ENCODE measurements around the gene PPA2.
"Not testable (repeated sequence)": the region's sequence is repeated elsewhere in the genome, so short reads cannot be mapped to it uniquely, and the experiment has no call there.

Gene PPA2

DNA sequence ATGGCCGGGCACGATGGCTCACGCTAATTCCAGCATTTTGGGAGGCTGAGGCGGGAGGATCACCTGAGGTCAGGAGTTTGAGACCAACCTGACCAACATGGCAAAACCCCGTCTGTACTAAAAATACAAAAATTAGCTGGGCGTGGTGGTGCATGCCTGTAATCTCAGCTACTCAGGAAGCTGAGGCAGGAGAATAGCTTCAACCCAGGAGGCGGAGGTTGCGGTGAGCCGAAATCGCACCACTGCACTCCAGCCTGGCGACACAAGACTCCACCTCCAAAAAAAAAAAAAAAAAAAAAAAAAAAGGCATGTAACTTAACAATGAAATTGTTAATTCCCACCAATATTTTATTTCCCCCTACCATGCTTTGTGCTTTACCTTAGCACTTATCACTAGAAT lies 15.3 kb downstream of the PPA2 start:
- DNase-seq, result not testable (repeated sequence)

DNA sequence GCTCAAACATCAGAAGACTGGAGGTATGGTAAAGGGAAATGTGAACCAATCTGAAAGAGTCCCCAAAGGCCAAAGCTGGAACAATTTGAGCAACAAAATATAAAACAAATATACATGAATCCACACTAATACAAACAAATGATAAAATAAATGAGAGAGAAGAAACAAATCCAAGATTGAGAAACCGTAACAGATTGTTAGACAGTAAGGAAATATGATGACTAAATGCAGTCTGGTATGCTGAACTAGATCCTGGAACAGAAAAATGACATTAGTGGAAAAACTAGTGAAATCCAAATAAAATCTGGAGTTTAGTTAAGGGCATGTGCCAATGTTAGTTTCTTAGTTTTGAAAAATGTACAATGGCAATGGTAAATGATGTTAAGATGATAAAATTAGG lies 15.9 kb downstream of the PPA2 start:
- DNase-seq, result no peak

DNA sequence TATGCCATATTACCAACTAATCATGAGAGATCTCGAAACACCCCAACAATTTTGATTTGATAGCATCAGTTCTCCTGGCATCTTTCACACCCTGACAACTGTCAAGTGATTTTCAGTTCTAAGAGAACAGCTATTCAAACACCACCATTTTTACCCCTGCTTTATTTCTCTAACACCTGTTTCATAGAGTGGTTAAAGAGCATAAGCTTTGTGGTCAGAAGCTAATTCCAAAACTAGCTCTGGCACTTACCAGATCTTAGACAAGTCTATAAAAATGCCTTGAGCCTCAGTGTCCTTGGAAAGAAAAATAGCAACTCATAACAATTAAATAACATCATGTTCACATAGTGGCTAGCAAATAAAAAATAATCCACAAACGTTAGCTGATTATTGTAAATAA lies 17.9 kb downstream of the PPA2 start:
- no peak for DNase-seq

DNA sequence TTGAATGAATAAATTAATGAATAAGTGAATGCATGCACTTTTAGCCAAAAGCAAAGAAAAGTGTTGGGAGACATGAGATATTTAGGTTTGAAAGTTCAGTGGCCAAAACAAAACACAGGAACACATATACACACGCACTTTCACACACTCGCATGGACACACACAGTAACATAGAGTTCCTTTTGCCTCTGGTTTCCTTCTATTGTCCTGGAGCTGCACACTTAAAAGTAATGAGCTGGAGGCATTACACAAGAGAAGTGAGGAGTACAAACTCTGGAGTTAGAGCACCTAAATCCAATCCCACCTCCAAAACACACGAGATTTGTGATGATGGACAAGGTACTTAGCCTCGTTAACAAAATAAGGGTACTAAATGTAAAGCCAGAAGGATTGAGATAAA lies 18.7 kb downstream of the PPA2 start:
- no peak for DNase-seq

DNA sequence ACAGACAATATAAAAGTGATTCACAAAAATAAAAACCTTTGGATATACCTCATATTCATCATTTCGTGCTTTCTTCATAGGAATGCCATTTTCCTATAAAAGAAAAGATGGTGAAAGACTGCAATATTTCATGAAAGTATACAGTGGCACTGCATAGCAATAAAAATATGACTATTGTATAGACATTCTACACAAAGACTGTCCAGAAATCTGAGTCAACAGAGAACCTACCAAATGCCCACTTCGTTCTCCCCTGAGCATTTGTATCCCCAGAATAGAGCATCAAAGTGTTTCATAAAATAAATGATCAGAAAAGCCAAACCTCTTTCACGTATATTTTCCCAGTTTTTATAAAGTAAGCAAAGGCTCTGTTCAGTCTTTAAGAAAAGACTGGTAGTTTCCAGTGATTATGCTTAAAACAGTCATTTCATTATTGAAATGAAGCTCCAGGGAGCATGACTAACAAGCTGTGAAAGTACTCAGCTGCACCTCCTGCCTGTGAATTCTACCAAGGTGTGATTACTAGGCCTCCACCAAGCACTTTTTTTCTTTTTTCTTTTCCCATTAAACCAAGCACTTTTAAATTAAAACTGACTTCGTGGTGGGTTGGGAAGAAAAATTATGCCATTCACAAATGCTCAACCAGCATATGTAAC lies 20.2 kb downstream of the PPA2 start:
- no peak for DNase-seq

DNA sequence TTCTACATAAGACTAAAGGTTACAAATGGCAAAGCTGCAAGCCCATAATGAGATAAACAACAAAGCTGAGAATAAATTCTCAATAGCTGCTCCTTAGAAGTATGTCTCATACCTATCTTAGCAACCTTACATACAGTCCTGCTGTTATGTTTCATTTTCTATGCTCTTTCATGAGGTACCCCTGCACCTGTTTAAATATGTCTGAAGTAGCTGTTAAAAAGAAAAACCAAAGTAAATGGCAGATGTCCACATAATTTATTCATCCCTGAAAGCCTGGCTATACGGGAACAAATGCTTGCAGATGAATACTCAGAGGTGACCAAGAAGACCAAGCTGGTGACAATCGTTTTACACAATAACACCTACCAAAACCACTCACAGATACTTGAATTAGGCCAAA lies 22.5 kb downstream of the PPA2 start:
- DNase-seq, result no peak

DNA sequence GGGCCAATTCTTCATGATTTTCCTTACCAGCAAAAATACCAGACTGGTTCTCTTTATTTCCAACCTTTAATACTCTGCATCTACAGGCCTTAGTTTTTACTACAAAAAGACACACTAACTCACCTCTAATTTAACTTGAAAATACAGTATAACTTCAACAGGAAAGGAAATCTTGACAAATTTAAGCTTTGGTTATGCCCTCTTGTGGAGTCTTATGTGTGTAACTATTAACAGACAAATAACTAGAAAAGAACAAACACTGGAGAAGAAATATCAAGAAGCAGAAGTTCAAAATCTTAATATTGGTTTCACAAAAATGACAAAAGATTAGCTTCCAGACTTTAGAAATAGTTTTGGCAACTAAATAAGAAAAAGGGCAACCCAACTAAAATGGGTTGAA lies 33.0 kb downstream of the PPA2 start:
- no peak for DNase-seq

DNA sequence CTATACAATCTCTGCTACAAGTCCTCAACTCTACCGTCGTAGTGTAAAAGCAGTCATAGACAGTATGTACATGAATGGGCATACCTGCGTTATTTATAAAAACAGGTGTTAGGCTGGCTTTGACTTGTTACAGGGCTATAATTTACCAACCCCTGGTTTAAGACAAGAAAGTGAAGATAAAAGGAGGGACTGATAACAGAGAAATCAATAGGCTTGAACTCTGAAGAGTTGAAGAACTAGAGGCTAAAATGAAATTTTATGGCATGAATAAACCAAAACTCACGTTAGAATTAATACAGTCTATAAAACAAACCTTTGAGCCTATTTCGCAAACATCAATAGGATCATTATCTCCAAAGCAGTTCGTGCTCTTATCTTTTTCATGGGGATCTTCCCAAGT lies 36.2 kb downstream of the PPA2 start:
- no peak for DNase-seq

DNA sequence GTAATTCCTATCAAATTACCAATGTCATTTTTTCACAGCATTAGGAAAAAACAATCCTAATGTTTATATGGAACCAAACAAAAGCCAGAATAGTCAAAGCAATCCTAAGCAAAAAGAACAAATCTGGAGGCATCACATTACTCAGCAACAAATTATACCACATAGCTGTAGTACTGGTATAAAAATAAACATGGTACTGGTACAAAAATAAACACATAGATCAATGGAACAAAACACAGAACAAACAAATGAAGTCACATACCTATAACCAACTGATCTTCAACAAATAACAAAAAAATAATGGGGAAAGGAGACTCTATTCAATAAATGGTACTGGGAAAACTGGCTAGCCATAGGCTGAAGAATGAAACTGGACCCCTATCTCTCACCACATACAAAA lies 37.4 kb downstream of the PPA2 start:
- no peak for DNase-seq

DNA sequence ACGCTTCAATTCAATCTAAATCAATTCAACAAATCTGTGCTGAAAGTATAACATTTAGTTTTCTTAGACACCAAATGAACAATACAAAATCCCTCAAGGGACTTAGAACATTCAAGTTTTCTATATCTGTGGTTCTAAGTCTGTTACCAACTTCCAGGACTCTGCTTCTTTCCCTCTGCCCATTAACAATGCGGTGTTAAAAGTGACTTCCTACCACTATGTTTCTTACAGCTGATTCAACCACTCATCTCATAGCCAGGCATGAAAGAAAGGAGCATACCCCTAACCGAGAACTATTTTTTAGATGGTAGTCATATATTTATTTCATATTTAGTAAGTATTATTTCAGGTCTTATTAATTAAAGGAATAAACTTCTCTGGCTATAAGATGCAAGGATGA lies 38.9 kb downstream of the PPA2 start:
- no peak for DNase-seq

DNA sequence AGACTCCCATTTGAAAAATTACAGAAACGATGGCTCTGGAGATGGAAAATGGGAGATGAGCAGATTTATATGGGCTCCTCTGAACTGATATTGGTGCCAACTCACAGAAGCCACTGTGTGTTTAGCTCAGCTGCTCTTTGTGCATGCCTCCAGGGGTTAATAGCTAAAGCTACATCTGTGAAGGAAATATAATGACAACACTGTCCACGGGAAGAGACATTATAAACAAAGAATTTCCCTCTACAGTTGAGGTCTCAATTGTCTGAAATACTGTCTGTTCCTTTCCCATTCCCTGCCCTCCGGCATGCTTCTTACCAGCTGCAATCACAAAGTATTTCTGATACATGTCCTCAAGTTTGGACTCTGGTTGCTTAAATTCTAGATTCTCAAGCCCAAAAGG lies 40.4 kb downstream of the PPA2 start:
- no peak for DNase-seq

DNA sequence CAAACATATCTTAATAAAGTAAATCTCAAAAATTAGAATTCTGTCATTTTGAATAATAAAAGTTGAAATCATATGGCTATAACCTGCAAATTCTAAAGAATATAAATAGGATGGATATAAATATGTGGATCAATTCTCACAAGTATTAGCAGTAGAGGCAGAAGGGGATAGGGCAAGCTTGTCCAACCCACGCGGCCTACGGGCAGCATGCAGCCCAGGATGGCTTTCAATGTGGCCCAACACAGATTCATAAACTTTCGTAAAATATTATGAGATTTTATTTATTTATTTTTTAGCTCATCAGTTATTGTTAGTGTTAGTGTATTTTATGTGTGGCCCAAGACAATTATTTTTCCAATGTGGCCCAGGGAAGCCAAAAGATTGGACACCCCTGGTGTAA lies 41.4 kb downstream of the PPA2 start:
- DNase-seq, result no peak

DNA sequence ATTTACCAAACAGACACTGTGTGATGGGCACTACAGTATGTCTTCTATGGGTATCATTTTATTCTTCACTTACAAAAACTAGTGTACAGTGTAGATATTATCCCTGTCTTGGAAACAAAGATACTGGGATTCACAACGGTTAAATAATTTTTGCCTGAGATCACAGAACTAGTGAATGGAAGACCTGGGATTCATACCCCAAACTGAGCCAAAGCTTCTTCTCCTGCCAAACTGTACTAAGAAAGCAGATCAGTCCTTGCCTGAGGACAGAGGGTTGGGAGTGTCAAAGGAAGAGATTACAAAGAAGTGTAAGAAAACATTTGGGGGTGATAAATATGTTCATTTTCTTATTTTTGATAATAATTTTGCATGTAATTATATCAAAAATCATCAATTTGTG lies 43.1 kb downstream of the PPA2 start:
- DNase-seq, result no peak

DNA sequence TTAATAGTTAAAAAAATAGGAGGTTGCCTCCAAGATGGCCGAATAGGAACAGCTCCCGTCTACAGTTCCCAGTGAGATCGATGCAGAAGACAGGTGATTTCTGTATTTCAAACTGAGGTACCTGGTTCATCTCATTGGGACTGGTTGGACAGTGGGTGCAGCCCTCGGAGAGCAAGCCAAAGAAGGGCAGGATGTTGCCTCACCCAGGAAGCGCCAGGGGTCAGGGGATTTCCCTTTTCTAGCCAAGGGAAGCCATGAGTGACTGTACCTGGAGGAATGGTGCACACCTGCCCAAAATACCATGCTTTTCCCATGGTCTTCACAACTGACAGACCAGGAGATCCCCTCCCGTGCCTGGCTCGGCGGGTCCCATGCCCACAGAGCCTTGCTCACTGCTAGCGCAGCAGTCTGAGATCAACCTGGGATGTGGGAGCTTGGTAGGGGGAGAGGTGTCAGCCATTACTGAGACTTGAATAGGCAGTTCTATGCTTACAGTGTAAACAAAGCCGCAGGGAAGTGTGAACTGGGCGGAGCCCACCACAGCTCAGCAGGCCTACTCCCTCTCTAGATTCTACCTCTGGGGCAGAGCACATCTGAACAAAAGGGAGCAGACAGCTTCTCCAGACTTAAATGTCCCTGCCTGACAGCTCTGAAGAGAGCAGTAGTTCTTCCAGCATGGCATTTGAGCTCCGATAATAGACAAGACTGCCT lies 47.5 kb downstream of the PPA2 start:
- no peak for DNase-seq

DNA sequence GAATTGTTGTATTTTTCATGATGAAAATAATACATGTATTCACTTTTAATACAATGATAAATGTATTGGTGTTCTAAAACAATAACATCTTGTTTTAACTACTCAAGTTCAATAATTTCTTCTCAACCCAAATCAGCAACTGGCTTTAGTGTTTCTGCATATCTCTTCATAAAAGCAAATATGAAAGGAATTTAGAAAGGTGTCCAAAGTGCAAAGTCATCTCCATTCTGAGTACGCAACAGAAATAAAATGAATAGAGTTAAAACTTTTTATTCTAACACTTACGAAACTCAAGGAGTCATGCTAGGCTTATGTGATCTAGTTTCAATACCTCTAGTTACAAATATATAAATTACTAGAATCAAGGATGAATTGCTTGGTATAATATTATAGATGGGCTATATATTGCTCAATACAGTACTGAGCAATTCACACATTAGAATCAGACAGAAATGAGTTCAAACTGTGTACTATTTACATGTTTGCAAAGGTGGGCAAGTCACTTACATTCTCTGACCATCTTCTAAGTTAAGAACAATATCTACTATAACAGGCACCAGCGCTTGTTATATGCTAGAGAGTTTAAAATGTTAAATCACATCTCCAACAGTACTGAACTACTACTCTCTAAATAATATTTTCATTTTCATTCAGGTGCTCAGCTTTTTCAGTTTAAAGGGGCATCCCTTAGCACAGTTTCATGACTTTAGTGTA lies 51.5 kb downstream of the PPA2 start:
- DNase-seq, result no peak

DNA sequence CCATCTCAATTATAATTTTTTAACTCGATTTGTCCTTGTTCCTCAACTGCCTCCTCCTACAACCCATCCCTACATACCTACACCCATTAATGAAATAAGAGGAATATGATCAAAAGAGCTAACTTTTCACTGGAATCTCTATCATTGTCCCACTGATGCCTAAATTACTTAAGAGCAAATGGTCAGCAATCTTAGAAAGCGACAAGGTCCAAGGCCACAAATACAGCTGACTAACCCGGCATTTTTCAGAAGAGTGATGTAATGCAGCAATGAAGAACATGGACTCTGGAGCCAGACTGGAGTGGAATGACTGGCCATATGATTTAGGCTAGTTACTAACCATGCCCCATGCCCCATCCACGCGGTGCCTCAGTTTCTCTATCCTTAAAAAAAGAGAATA lies 56.2 kb downstream of the PPA2 start:
- no peak for DNase-seq

DNA sequence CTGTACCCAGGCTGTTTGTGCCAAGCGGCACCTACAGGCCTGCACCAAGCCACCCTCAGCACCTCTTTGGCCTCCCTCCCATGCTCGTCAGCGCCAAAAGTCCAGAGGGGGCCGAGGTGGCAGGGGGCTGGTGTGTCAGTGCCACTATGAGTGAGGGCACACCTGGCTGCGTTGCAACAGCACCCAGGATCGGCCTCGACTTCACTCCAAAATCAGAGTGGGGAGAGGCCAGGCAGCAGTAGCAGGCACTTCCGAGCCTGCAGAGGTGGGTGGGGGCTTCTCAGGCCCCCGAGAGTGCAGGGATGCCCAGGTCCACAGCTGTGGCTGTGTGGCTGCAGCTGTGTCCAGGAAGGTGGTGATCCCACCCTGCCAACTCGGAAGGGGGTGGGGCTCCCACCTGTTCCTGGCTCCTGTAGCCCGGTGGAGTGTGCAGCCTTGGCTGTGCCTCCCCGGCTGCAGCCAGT lies 58.5 kb downstream of the PPA2 start:
- no peak for DNase-seq

DNA sequence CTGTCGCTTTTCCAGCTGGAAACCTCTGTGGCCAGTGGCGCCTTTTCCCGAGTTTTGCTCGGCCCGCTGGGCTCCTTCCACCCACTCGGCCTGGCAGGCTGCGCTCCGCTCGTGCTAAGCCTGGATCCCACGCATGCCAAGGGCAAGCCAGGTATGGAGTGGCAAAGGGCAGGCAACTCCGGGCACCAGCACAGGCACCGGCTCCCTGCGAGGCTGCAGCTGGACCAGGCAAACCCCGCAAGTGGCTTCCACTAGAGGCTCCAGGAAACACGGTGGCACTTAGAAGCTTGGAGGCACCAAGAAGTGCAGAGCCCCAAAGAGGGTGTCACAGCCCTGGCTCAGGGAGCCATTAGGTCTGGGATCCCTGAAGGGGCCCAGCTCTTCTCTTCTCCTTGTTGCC lies 59.5 kb downstream of the PPA2 start:
- no peak for DNase-seq

DNA sequence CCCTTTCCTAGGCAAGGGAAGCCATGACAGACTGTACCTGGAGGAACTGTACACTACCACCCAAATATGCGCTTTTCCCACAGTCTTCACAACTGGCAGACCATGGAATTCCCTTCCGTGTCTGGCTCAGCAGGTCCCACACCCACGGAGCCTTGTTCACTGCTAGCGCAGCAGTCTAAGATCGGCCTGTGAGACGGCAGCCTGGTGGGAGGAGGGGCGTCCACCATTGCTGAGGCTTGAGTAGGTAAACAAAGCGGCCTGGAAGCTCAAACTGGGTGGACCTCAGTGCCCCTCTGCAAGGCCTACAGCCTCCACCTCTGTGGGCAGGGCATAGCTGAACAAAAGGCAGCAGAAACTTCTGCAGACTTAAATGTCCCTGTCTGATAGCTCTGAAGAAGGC lies 64.7 kb downstream of the PPA2 start:
- DNase-seq, result not testable (repeated sequence)

DNA sequence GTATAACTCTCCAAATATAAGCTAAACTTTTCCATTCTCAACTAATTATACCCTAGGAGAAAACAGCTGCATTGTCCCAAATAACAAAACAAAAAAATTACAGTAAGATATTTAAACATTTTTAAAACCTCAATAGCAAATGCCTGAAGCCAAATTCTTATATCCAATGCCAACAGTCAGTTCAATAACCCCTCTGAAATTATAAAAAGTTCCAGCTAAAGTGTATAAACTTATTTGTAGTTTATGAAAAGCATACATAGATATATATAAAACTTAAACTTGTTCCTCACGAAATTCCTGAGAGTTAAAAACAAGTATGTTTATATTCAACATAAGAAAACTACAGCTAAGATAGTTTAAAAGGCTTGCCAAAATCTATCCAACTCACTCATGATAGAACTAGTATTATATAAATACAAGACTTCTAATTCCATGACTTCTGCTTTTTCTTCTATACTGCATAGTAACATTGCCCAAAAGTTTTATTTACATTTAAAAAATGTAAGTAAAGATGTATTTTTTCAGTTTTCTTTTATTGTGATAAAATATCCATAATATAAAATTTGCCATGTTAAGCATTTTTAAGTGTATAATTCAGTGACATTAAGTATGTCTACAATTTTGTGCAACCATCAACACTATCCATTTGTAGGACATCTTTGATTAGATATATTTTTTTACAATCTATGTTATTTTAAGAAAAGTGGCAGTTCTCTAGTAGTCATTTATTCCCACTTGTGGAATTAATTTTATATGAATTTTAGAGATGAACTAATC lies 72.8 kb downstream of the PPA2 start:
- DNase-seq, result no peak

DNA sequence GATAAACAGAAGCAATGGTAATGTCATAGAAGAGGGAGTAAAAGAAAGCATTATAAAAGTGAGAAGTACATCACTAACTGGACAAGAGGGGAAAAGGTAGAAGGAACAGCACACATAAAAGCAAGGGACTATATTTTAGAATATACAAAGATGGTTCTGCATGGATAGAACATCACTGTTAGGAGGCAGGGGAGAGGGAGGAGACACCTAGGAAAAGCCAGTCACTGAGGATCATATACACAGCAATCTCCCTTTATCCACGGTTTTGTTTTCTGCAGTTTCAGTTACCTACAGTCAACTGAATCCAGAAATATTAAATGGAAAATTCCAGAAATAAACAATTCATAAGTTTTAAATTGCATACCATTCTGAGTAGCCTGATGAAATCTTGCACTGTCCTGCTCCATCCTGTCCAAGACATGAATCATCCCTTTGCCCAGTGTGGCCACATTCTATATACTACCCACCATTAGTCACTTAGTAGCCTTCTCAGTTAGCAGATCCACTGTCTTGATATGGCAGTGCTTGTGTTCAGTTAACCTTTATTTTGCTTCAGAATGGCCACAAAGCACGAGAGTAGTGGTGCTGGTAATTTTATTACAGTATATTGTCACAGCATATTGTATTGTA lies 74.2 kb downstream of the PPA2 start:
- no peak for DNase-seq

DNA sequence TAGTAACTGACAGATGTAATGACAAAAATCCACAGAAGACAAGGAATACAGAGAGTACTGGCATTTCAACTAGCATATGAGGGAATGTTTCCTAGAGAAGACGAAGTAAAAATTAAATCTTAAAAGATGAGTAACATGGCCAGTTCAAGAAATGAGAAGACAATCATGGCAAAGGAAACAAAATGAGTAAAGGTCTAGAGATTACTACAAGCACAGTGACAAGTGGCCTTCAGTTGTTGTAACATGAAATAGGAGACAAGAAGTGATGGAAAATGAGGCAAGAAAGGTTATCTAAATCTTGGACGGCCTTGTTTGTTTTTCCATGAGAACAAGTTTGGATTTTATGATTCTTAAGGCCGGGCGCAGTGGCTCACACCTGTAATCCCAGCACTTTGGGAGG lies 81.0 kb downstream of the PPA2 start:
- DNase-seq, result no peak

DNA sequence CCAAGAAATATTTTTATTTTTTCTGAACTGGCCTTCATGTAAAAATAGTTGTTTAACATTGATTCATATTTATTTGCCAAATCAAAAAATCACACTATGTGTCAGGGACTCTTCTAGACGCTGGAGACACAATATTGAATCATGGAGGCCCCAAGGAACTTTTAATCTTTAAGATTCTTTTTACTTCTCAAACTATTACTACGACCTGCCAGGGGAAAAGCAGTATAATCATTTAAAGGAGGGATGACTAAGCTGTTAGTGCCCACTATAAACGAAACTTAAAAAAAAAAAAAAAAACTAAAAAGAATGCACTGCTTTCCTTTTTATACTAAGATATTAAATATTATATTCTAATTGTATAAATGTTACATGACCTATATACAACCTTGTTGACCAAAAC lies 84.7 kb downstream of the PPA2 start:
- no peak for DNase-seq
